ENCODE data around the gene LONP2.
A peak's percentile ranks its signal among the peaks of the same experiment; 100 is the strongest.

LONP2 gene

DNA sequence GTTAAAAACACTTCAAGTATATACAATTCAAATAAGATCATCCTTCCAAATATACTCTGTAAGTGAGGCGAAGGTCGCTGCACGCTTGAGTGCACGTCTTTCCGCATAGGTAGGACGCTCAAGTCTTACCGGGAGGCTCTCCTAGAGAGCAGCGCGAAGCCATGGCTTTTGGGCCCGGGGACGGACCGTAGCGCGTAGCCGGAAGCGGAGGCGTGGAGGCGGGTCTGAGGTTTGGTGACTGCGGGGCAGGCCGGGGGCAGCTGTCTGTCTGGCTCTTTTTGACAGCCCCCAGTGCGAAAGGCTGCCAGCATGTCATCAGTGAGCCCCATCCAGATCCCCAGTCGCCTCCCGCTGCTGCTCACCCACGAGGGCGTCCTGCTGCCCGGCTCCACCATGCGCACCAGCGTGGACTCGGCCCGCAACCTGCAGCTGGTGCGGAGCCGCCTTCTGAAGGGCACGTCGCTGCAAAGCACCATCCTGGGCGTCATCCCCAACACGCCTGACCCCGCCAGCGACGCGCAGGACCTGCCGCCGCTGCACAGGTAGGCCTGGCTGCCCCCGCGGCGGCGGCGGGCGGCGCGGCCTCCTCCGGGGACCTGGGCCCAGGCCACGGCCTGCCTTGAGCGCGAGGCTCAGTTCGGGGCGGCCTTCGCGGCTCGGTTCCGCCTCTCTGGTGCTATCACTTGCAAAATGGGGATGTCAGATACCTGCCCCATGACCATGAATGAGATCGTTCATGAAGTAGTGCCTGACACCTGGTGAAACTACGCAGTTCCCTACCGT, at the start of gene LONP2:
TSS of gene LONP2 (plus strand) at position 221 of the 783 bp plus-strand sequence. CDS start at position 310, 89 bp downstream.
- Histone ChIP-seq H3K4me3 (ENCODE audit: low read length) (peak within 1 kb of the TSS; percentile 98), H3K9ac (ENCODE audit: low read length) (peak within 1 kb of the TSS; percentile 91), H3K9me3 (ENCODE audit: control insufficient read depth, low read length) (no peaks in the 10 kb centered on the region), H3K27me3 (ENCODE audit: control insufficient read depth, insufficient read depth, low read length) (no peaks in the 10 kb centered on the region), H3K4me1 (ENCODE audit: control insufficient read depth, insufficient read depth, low read length) (peaks cover 13% of the 10 kb centered on the region), H3K36me3 (ENCODE audit: control insufficient read depth, insufficient read depth, low read length) (no peaks in the 10 kb centered on the region)

GRCh38 chr16:48194828-48195556, 49.1 kb upstream of the LONP2 start:
- no peaks in the 10 kb centered on the region for H3K9me3 ChIP-seq (ENCODE audit: control insufficient read depth, low read length)
- H3K9ac ChIP-seq (ENCODE audit: low read length): no peak overlapping the region
- no peaks in the 10 kb centered on the region for H3K36me3 ChIP-seq (ENCODE audit: control insufficient read depth, insufficient read depth, low read length)
- H3K27me3 ChIP-seq (ENCODE audit: control insufficient read depth, insufficient read depth, low read length): no peaks in the 10 kb centered on the region
- H3K4me1 ChIP-seq (ENCODE audit: control insufficient read depth, insufficient read depth, low read length): peaks cover 6% of the 10 kb centered on the region
- H3K4me3 ChIP-seq (ENCODE audit: low read length): no peak overlapping the region

DNA sequence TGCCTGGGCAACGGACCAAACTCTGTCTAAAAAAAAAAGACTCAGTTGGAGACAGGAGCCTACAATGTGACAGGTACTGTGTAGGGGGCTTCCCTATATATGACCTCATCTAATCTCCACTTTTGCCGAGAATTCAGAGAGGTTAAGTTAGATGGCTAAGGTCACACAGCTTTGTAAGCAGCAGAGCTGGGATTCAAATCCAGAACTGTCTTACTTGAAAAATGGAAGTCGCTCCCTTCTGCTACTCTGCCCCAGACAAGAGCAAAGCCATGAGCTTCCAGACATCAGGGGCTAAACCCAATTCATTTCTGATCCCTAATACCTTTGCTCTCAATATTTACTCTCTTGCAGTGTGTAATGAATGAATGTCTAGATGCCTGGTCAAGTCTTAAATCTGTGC, 46.8 kb upstream of the LONP2 start:
- Histone ChIP-seq H3K4me3 (ENCODE audit: low read length) (no peak overlapping the region), H3K9ac (ENCODE audit: low read length) (no peak overlapping the region), H3K9me3 (ENCODE audit: control insufficient read depth, low read length) (no peaks in the 10 kb centered on the region), H3K4me1 (ENCODE audit: control insufficient read depth, insufficient read depth, low read length) (peaks cover 15% of the 10 kb centered on the region), H3K27me3 (ENCODE audit: control insufficient read depth, insufficient read depth, low read length) (no peaks in the 10 kb centered on the region), H3K36me3 (ENCODE audit: control insufficient read depth, insufficient read depth, low read length) (no peaks in the 10 kb centered on the region)

DNA sequence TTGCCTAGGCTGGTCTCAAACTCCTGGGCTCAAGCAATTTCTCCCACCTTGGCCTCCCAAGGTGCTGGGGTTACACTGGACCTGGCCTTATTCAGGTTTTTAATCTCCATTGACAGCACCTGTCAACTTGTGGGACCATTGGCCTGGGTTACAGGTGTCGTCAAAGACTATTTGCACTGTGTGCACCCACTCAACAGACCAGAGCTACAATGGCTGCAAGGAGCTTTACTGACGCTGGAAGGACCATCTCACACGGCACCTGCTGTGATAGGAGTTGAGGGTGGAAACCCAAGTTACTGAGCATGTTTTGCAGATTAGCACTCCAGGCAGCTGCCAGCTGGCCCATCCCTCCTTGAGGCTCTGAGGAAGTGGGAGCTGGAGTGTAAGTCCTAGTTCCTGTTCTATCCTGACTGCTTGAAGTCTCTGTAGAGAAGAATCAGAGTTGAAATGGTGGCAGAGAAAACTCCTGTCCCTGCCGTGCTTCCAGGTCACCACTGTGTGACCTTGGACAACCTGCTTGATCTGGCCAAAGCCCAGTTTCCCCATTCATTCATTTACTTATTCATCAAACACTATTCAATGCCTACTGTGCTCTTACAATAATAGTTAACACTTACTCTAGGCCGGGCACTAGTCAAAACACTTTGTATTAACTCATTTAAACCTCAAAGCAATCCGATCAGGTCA, 42.4 kb upstream of the LONP2 start:
- Histone ChIP-seq H3K9ac (ENCODE audit: low read length) (no peak overlapping the region), H3K9me3 (ENCODE audit: control insufficient read depth, low read length) (no peaks in the 10 kb centered on the region), H3K36me3 (ENCODE audit: control insufficient read depth, insufficient read depth, low read length) (no peaks in the 10 kb centered on the region), H3K4me3 (ENCODE audit: low read length) (no peak overlapping the region), H3K4me1 (ENCODE audit: control insufficient read depth, insufficient read depth, low read length) (peaks cover 20% of the 10 kb centered on the region), H3K27me3 (ENCODE audit: control insufficient read depth, insufficient read depth, low read length) (no peaks in the 10 kb centered on the region)

GRCh38 chr16:48203974-48204824, 39.9 kb upstream of the LONP2 start:
- no peaks in the 10 kb centered on the region for H3K9me3 ChIP-seq (ENCODE audit: control insufficient read depth, low read length)
- no peaks in the 10 kb centered on the region for H3K36me3 ChIP-seq (ENCODE audit: control insufficient read depth, insufficient read depth, low read length)
- H3K27me3 ChIP-seq (ENCODE audit: control insufficient read depth, insufficient read depth, low read length): no peaks in the 10 kb centered on the region
- H3K9ac ChIP-seq (ENCODE audit: low read length): no peak overlapping the region
- H3K4me1 ChIP-seq (ENCODE audit: control insufficient read depth, insufficient read depth, low read length): peaks cover 20% of the 10 kb centered on the region
- H3K4me3 ChIP-seq (ENCODE audit: low read length): no peak overlapping the region

- Histone ChIP-seq H3K9me3 (ENCODE audit: control insufficient read depth, low read length) (no peaks in the 10 kb centered on the region), H3K27me3 (ENCODE audit: control insufficient read depth, insufficient read depth, low read length) (no peaks in the 10 kb centered on the region), H3K36me3 (ENCODE audit: control insufficient read depth, insufficient read depth, low read length) (no peaks in the 10 kb centered on the region), H3K4me3 (ENCODE audit: low read length) (no peak overlapping the region), H3K4me1 (ENCODE audit: control insufficient read depth, insufficient read depth, low read length) (peaks cover 20% of the 10 kb centered on the region), H3K9ac (ENCODE audit: low read length) (no peak overlapping the region)
Observed at GRCh38 chr16:48204825-48205151, 39.3 kb upstream of the LONP2 start.

GRCh38 chr16:48206594-48207242, 37.4 kb upstream of the LONP2 start:
- no peaks in the 10 kb centered on the region for H3K27me3 ChIP-seq (ENCODE audit: control insufficient read depth, insufficient read depth, low read length)
- H3K9ac ChIP-seq (ENCODE audit: low read length): no peak overlapping the region
- peaks cover 15% of the 10 kb centered on the region for H3K4me1 ChIP-seq (ENCODE audit: control insufficient read depth, insufficient read depth, low read length)
- H3K9me3 ChIP-seq (ENCODE audit: control insufficient read depth, low read length): no peaks in the 10 kb centered on the region
- no peaks in the 10 kb centered on the region for H3K36me3 ChIP-seq (ENCODE audit: control insufficient read depth, insufficient read depth, low read length)
- no peak overlapping the region for H3K4me3 ChIP-seq (ENCODE audit: low read length)

DNA sequence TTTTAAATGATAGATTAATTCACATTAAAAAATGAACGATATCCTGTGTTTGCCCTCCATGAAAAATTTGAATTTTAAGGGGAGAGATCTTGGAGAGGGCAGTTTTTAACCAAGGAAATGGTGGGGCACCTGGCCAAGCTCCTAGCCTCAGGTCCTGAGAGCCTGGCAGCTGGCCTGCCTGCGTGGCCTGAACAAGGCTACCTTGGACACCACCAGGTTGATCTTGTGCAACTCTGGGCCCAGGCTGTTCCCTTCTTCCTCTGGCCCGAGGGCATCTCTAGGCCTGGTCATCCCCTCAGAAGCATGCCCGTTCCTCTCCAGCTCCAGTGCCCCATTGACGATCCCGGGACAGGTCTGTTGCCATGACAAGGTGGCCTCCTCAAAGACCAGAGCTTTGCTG, 33.4 kb upstream of the LONP2 start:
- no peaks in the 10 kb centered on the region for H3K4me1 ChIP-seq (ENCODE audit: control insufficient read depth, insufficient read depth, low read length)

DNA sequence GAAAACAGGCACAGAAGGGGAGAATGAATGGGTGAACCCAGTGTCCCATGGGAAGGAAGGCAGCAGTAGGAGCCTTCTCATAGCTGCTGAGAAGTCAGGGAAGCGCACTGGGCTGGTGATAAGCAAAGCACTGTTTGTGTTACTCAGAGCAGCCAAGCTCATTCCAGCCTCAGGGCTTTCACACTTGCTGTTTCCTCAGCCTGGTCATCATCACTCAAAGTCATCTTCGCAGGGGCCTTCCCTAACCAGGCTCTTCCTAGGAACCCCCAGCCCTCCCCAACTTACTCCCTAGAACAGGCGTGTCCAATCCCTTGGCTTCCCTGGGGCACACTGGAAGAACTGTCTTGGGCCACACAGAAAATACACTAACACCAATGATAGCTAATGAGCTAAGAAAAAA, 32.1 kb upstream of the LONP2 start:
- Histone ChIP-seq H3K9ac (ENCODE audit: low read length) (no peak overlapping the region), H3K36me3 (ENCODE audit: control insufficient read depth, insufficient read depth, low read length) (no peaks in the 10 kb centered on the region), H3K27me3 (ENCODE audit: control insufficient read depth, insufficient read depth, low read length) (no peaks in the 10 kb centered on the region), H3K9me3 (ENCODE audit: control insufficient read depth, low read length) (no peaks in the 10 kb centered on the region), H3K4me3 (ENCODE audit: low read length) (no peak overlapping the region), H3K4me1 (ENCODE audit: control insufficient read depth, insufficient read depth, low read length) (no peaks in the 10 kb centered on the region)

More for the DNA sequence above, 33.4 kb upstream of the LONP2 start:
- no peaks in the 10 kb centered on the region for H3K36me3 ChIP-seq (ENCODE audit: control insufficient read depth, insufficient read depth, low read length)
- H3K9me3 ChIP-seq (ENCODE audit: control insufficient read depth, low read length): no peaks in the 10 kb centered on the region
- H3K9ac ChIP-seq (ENCODE audit: low read length): no peak overlapping the region
- no peak overlapping the region for H3K4me3 ChIP-seq (ENCODE audit: low read length)
- no peaks in the 10 kb centered on the region for H3K27me3 ChIP-seq (ENCODE audit: control insufficient read depth, insufficient read depth, low read length)

DNA sequence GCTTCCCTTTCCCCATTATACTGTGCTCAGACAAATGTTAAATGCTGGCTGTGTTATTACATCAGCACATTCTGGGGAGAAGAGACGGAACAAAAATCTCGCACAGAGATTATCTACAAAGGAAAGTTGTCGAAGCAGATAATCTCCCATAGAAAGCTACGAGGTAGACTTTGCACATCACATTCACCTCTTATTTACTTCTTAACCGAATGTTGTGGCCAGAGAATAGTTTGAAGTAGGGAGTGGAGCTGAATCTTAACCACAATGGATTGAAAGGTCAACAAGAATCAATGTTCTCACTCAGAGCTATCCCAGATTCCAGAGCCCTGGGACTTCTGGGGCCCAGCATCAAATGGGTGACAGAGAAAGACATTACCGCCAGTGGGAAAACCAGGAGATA, 28.4 kb upstream of the LONP2 start:
- no peaks in the 10 kb centered on the region for H3K9me3 ChIP-seq (ENCODE audit: control insufficient read depth, low read length)

DNA sequence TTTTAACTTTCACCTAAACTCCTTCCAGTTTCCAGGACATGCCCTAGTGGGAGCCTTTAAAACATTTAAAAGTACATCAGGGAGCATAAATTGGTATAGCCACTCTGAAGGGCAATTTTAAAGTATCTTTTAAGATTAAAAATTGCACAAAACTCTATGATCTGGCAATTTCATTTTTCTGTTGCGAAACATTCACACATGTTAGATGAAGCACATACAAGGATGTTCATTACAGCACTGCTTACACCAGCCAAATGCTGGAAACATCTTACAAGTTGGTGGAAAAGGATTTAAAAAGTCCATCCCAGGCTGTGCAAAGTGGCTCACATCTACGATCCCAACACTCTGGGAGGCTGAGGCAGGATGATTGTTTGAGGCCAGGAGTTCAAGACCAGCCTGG, 26.4 kb upstream of the LONP2 start:
- no peaks in the 10 kb centered on the region for H3K27me3 ChIP-seq (ENCODE audit: control insufficient read depth, insufficient read depth, low read length)
- no peak overlapping the region for H3K9ac ChIP-seq (ENCODE audit: low read length)
- H3K4me3 ChIP-seq (ENCODE audit: low read length): no peak overlapping the region
- H3K9me3 ChIP-seq (ENCODE audit: control insufficient read depth, low read length): no peaks in the 10 kb centered on the region
- no peaks in the 10 kb centered on the region for H3K4me1 ChIP-seq (ENCODE audit: control insufficient read depth, insufficient read depth, low read length)
- no peaks in the 10 kb centered on the region for H3K36me3 ChIP-seq (ENCODE audit: control insufficient read depth, insufficient read depth, low read length)

More for the DNA sequence above, 28.4 kb upstream of the LONP2 start:
- H3K9ac ChIP-seq (ENCODE audit: low read length): no peak overlapping the region
- no peak overlapping the region for H3K4me3 ChIP-seq (ENCODE audit: low read length)
- H3K36me3 ChIP-seq (ENCODE audit: control insufficient read depth, insufficient read depth, low read length): no peaks in the 10 kb centered on the region
- H3K4me1 ChIP-seq (ENCODE audit: control insufficient read depth, insufficient read depth, low read length): no peaks in the 10 kb centered on the region
- no peaks in the 10 kb centered on the region for H3K27me3 ChIP-seq (ENCODE audit: control insufficient read depth, insufficient read depth, low read length)

All from mucosa of stomach (tissue), 1 donor.